Loucy (cell line): ENCODE measurements around the gene MOV10L1.

ENCODE experiments used
- H2AFZ ChIP-seq: fragments of 200-600 bp; sonication (generic); 2 replicates; pipeline ENCODE4 v1.6.0; 2016; ENCODE audit warnings: antibody characterized with exemption, mild to moderate bottlenecking, low read length, moderate library complexity
- H3F3A ChIP-seq: fragments of 200-600 bp; 2 replicates; pipeline ENCODE4 v1.6.0; 2016; ENCODE audit warnings: antibody characterized with exemption, low read depth, mild to moderate bottlenecking
- H3K27me3 ChIP-seq: fragments of 200-600 bp; sonication (generic); 2 replicates; pipeline ENCODE4 v1.6.1; 2014; ENCODE audit warnings: low read length, mild to moderate bottlenecking; ENCODE audit not compliant: insufficient read depth, poor library complexity, severe bottlenecking
- H3K36me3 ChIP-seq: fragments of 200-600 bp; sonication (generic); 2 replicates; pipeline ENCODE4 v1.6.1; 2016; ENCODE audit warnings: low read length; ENCODE audit not compliant: insufficient read depth
- H3K4me1 ChIP-seq: fragments of 200-600 bp; sonication (generic); 2 replicates; pipeline ENCODE4 v1.5.1; 2014; ENCODE audit warnings: low read length, mild to moderate bottlenecking; ENCODE audit not compliant: insufficient read depth, poor library complexity, severe bottlenecking
- H3K4me2 ChIP-seq: fragments of 200-600 bp; sonication (generic); 2 replicates; pipeline ENCODE4 v1.6.0; 2014; ENCODE audit warnings: antibody characterized with exemption, low read length, low read depth, mild to moderate bottlenecking; ENCODE audit not compliant: poor library complexity, severe bottlenecking
- H3K4me3 ChIP-seq: fragments of 200-600 bp; sonication (generic); 2 replicates; pipeline ENCODE4 v1.5.1; 2014; ENCODE audit warnings: low read length, mild to moderate bottlenecking, mixed read lengths; ENCODE audit not compliant: poor library complexity, severe bottlenecking
- H3K79me2 ChIP-seq: fragments of 200-600 bp; sonication (generic); 2 replicates; pipeline ENCODE4 v1.6.1; 2014; ENCODE audit warnings: low read length; ENCODE audit not compliant: insufficient read depth
- H3K9ac ChIP-seq: fragments of 200-600 bp; sonication (generic); 2 replicates; pipeline ENCODE4 v1.6.0; 2014; ENCODE audit warnings: mild to moderate bottlenecking, low read depth, low read length, moderate library complexity; ENCODE audit not compliant: poor library complexity, severe bottlenecking
- H3K9me2 ChIP-seq: fragments of 200-600 bp; sonication (generic); replicated peaks from 2 replicates; pipeline ENCODE4 v1.6.1; 2016; ENCODE audit warnings: low read depth, low read length, mixed read lengths
- H3K9me3 ChIP-seq: fragments of 200-600 bp; sonication (generic); 2 replicates; pipeline ENCODE4 v1.6.1; 2014; ENCODE audit warnings: mild to moderate bottlenecking, antibody characterized with exemption, low read length, low read depth; ENCODE audit not compliant: insufficient read depth
- H4K20me1 ChIP-seq: fragments of 200-600 bp; sonication (generic); 2 replicates; pipeline ENCODE4 v1.6.0; 2014; ENCODE audit warnings: antibody characterized with exemption, low read length, mild to moderate bottlenecking; ENCODE audit not compliant: insufficient read depth, poor library complexity, severe bottlenecking
- CTCF ChIP-seq: fragments of 200-600 bp; sonication (generic); conservative IDR thresholded peaks from 2 replicates; pipeline ENCODE4 v1.5.1; 2014; ENCODE audit warnings: mild to moderate bottlenecking, antibody characterized with exemption, low read length
- EZH2phosphoT487 ChIP-seq: fragments of 200-600 bp; IDR thresholded peaks from 2 replicates; pipeline ENCODE4 v1.6.1; 2018; ENCODE audit warnings: antibody characterized with exemption, mild to moderate bottlenecking, moderate library complexity, borderline replicate concordance

The MOV10L1 gene

GRCh38 chr22:50111056-50111455 lies 21.2 kb downstream of the MOV10L1 start:
- H3K4me3 ChIP-seq, result no peak overlapping the region
- H3K9ac ChIP-seq, result no peak overlapping the region
- H3K27me3 ChIP-seq, result no peaks in the 10 kb centered on the region
- H3K9me2 ChIP-seq, result no peaks in the 10 kb centered on the region
- no peaks in the 10 kb centered on the region for H3F3A ChIP-seq
- H3K36me3 ChIP-seq, result no peaks in the 10 kb centered on the region
- H3K4me1 ChIP-seq, result peaks cover 26% of the 10 kb centered on the region
- H3K4me2 ChIP-seq, result peak overlapping the region; percentile 15
- H2AFZ ChIP-seq, result peak overlapping the region; percentile 65; the same call in 1 of the 2 replicates
- H3K79me2 ChIP-seq, result no peaks in the 10 kb centered on the region
- H3K9me3 ChIP-seq, result no peaks in the 10 kb centered on the region
- no peaks in the 10 kb centered on the region for H4K20me1 ChIP-seq
- TF ChIP-seq EZH2phosphoT487, result no peak
- TF ChIP-seq CTCF, result no peak

GRCh38 chr22:50112151-50113118 lies 22.6 kb downstream of the MOV10L1 start:
- no peaks in the 10 kb centered on the region for H3K79me2 ChIP-seq
- H3K36me3 ChIP-seq, result no peaks in the 10 kb centered on the region
- H3K9me3 ChIP-seq, result no peaks in the 10 kb centered on the region
- H3K9ac ChIP-seq, result peak overlapping the region; percentile 47
- H3F3A ChIP-seq, result no peaks in the 10 kb centered on the region
- H3K27me3 ChIP-seq, result no peaks in the 10 kb centered on the region
- no peak for TF ChIP-seq CTCF
- no peak for TF ChIP-seq EZH2phosphoT487
- H4K20me1 ChIP-seq, result no peaks in the 10 kb centered on the region
- peaks cover 26% of the 10 kb centered on the region for H3K4me1 ChIP-seq
- peak overlapping the region; percentile 53 for H2AFZ ChIP-seq
- no peak overlapping the region for H3K4me3 ChIP-seq
- peak overlapping the region; percentile 33 for H3K4me2 ChIP-seq
- H3K9me2 ChIP-seq, result no peaks in the 10 kb centered on the region

GRCh38 chr22:50114221-50115021 lies 24.6 kb downstream of the MOV10L1 start:
- TF ChIP-seq CTCF, result no peak
- no peak for TF ChIP-seq EZH2phosphoT487
- Histone ChIP-seq H3K9me2 (no peaks in the 10 kb centered on the region), H3K9ac (no peak overlapping the region), H3K36me3 (no peaks in the 10 kb centered on the region), H3K4me2 (no peak overlapping the region), H3K79me2 (no peaks in the 10 kb centered on the region), H3K4me3 (no peak overlapping the region), H4K20me1 (no peaks in the 10 kb centered on the region), H3K9me3 (no peaks in the 10 kb centered on the region), H2AFZ (no peak overlapping the region), H3K4me1 (peaks cover 26% of the 10 kb centered on the region), H3F3A (no peaks in the 10 kb centered on the region), H3K27me3 (no peaks in the 10 kb centered on the region)
